Right lobe of liver (tissue), 4 donors: ENCODE results near the gene GMDS.

Experiments used
- CTCF ChIP-seq, 4 donors: fragments of 200-600 bp in 3 of 4; fragments of 450-650 bp in 1 of 4; IDR thresholded peaks; one replicate each; pipeline versions ENCODE4 v1.5.1 to v1.8.0; 2016 to 2022; ENCODE audit warnings: antibody characterized with exemption in 4 of 4, mild to moderate bottlenecking in 2 of 4
- POLR2A ChIP-seq: fragments of 450-650 bp; IDR thresholded peaks from one replicate; pipeline ENCODE4 v1.6.1; 2017; ENCODE audit warnings: antibody characterized with exemption, mild to moderate bottlenecking
- donor health status: DM: no; HTN: no; CAD: no.
- donor health status: DM: no; HTN: no; CAD: no.
- donor health status: DM: no; HTN: yes; CAD: no.

GRCh38 chr6:1957746-1958145, 287.7 kb downstream of the GMDS start:
- TF ChIP-seq CTCF (IDR thresholded peaks at IDR 0.05) (no peak), POLR2A (no peak)
